ENCODE results near the gene TSR3. TPM values are rescaled to one million over a fixed set of nuclear protein-coding genes. Genes with fewer than 3 reads are reported as not detected.

Gene TSR3
- total and polyA plus RNA-seq, 2 of the 13 experiments (the other 11 are each of a cell fraction or from before 2014, with no cell fraction given): 24.2 to 51.0 TPM

DNA sequence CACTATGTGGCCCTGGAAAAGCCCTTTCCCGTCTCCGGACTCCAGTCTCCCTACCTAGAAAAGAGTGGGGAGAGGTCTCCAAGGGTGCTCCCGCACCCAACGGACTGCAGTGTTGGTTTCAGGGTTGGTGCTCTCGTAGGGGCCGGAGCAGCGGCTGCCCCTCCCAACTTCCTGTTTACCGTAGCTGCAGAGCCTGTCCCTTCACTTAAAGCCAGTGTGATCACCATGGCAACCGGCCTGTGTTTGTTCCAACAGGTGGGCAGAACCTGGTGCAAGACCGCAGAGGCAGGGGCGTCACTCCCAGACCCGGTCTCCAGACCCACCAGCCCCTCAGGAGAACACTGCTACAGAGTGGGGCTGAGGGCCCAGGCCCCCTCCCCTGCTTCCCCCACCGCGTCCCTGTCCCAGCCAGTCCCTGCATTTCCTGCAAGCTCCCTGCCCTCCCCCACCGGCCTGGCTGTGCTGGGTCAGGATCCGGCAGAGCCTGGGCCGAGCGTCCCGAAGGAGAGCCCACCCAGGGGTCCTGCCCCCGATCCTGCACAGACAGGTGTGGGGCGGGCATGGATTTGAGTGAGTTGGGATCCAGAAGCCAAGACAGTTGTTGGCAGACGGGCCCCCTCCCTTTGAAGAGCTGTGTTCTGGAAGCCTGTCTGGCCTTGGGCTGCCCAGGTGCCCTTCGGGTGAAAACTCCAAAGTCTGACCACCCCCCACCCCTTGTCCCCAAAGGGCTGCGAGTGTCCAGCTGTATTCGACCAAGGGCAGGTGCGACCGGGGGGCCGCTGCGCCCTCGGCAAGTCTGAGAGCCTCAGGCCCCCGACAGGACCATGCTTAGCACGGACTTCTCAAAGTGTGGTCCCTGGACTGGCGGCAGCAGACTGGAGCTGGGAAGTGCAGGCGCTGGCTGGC, 19.7 kb downstream of the TSR3 start (continued):
- TF ChIP-seq, protein P1, sequence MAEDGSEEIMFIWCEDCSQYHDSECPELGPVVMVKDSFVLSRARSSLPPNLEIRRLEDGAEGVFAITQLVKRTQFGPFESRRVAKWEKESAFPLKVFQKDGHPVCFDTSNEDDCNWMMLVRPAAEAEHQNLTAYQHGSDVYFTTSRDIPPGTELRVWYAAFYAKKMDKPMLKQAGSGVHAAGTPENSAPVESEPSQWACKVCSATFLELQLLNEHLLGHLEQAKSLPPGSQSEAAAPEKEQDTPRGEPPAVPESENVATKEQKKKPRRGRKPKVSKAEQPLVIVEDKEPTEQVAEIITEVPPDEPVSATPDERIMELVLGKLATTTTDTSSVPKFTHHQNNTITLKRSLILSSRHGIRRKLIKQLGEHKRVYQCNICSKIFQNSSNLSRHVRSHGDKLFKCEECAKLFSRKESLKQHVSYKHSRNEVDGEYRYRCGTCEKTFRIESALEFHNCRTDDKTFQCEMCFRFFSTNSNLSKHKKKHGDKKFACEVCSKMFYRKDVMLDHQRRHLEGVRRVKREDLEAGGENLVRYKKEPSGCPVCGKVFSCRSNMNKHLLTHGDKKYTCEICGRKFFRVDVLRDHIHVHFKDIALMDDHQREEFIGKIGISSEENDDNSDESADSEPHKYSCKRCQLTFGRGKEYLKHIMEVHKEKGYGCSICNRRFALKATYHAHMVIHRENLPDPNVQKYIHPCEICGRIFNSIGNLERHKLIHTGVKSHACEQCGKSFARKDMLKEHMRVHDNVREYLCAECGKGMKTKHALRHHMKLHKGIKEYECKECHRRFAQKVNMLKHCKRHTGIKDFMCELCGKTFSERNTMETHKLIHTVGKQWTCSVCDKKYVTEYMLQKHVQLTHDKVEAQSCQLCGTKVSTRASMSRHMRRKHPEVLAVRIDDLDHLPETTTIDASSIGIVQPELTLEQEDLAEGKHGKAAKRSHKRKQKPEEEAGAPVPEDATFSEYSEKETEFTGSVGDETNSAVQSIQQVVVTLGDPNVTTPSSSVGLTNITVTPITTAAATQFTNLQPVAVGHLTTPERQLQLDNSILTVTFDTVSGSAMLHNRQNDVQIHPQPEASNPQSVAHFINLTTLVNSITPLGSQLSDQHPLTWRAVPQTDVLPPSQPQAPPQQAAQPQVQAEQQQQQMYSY (CRISPR knock-in tag; IDR thresholded peaks at IDR 0.05): peak; percentile 93
- TF ChIP-seq, protein P2, sequence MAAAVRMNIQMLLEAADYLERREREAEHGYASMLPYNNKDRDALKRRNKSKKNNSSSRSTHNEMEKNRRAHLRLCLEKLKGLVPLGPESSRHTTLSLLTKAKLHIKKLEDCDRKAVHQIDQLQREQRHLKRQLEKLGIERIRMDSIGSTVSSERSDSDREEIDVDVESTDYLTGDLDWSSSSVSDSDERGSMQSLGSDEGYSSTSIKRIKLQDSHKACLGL (CRISPR knock-in tag; IDR thresholded peaks at IDR 0.05): no peak
- TF ChIP-seq ZNF598 (CRISPR knock-in tag; IDR thresholded peaks at IDR 0.05; ENCODE audit: borderline replicate concordance): no peak
- no peak for TF ChIP-seq ARNT (IDR thresholded peaks at IDR 0.05)
- TF ChIP-seq ZMAT3 (CRISPR knock-in tag; conservative IDR thresholded peaks at IDR 0.05): 0 out of 2 replicates have a peak, but pooled peaks have one; percentile 24
- TF ChIP-seq PITX1 (CRISPR knock-in tag; IDR thresholded peaks at IDR 0.05): no peak
- TF ChIP-seq SKI (IDR thresholded peaks at IDR 0.05; ENCODE audit: partially characterized antibody): no peak
- no peak for TF ChIP-seq TBL1XR1 (IDR thresholded peaks at IDR 0.05; ENCODE audit: borderline replicate concordance, low read length, partially characterized antibody)
- no peak for TF ChIP-seq SSRP1 (CRISPR knock-in tag; IDR thresholded peaks at IDR 0.05)
- no peak for TF ChIP-seq ZNF781 (CRISPR knock-in tag; IDR thresholded peaks at IDR 0.05; ENCODE audit: borderline replicate concordance, not compliant biosample characterization)
- TF ChIP-seq TGIF2 (CRISPR knock-in tag; IDR thresholded peaks at IDR 0.05): peak; percentile 73
- no peak for TF ChIP-seq ZKSCAN5 (CRISPR knock-in tag; IDR thresholded peaks at IDR 0.05)
- TF ChIP-seq, protein P3, sequence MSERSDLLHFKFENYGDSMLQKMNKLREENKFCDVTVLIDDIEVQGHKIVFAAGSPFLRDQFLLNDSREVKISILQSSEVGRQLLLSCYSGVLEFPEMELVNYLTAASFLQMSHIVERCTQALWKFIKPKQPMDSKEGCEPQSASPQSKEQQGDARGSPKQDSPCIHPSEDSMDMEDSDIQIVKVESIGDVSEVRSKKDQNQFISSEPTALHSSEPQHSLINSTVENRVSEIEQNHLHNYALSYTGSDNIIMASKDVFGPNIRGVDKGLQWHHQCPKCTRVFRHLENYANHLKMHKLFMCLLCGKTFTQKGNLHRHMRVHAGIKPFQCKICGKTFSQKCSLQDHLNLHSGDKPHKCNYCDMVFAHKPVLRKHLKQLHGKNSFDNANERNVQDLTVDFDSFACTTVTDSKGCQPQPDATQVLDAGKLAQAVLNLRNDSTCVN (CRISPR knock-in tag; IDR thresholded peaks at IDR 0.05; ENCODE audit: borderline replicate concordance): no peak
- TF ChIP-seq FOXO1 (CRISPR knock-in tag; IDR thresholded peaks at IDR 0.05): peak; percentile 97
- no peak for TF ChIP-seq ZC3H4 (CRISPR knock-in tag; IDR thresholded peaks at IDR 0.05; ENCODE audit: borderline replicate concordance)
- 0 out of 2 replicates have a peak, but pooled peaks have one; percentile 35 for TF ChIP-seq ZNF350 (CRISPR knock-in tag; IDR thresholded peaks at IDR 0.05; ENCODE audit: borderline replicate concordance, low read depth)
- peak; percentile 50; the same call in 1 of the 2 replicates for TF ChIP-seq RFX5 (IDR thresholded peaks at IDR 0.05; ENCODE audit: low read depth, low read length)
- TF ChIP-seq ZNF672 (CRISPR knock-in tag; IDR thresholded peaks at IDR 0.05): no peak
